ENCODE results near the gene TUBB4B.

Gene TUBB4B

GRCh38 chr9:137240841-137241489 lies at the start of gene TUBB4B:
TSS of gene TUBB4B (plus strand) at chr9:137241287. CDS start at chr9:137241361, 74 bp downstream.
- peak; percentile 80 to 82 for ATAC-seq (replicated peaks)
- no peaks in the 10 kb centered on the region for H3K27me3 Mint-ChIP-seq
- H3K4me1 Mint-ChIP-seq: peaks cover 34 to 70% of the 10 kb centered on the region in 2 donors

GRCh38 chr9:137191691-137192447 lies 49.2 kb upstream of the TUBB4B start:
- DNase-seq: no peak

More at GRCh38 chr9:137240841-137241489, at the start of gene TUBB4B:
- Mint-ChIP-seq H3K9me3 (no peaks in the 10 kb centered on the region), H3K27ac (peak within 1 kb of the TSS; percentile 99), H3K4me3 (peak within 1 kb of the TSS; percentile 87 to 94), H3K36me3 (peaks cover 17 to 30% of the 10 kb centered on the region in 2 donors)
- peak; percentile 99 for DNase-seq

GRCh38 chr9:137192448-137192780 lies 48.7 kb upstream of the TUBB4B start:
- no peak overlapping the region for H3K4me3 Mint-ChIP-seq
- no peak overlapping the region for H3K27ac Mint-ChIP-seq
- no peak for ATAC-seq (replicated peaks)
- H3K9me3 Mint-ChIP-seq: no peaks in the 10 kb centered on the region
- no peaks in the 10 kb centered on the region for H3K27me3 Mint-ChIP-seq
- H3K36me3 Mint-ChIP-seq: peaks cover 7 to 30% of the 10 kb centered on the region in 2 donors
- DNase-seq: no peak
- peaks cover 27 to 49% of the 10 kb centered on the region in 2 donors for H3K4me1 Mint-ChIP-seq

More at GRCh38 chr9:137191691-137192447, 49.2 kb upstream of the TUBB4B start:
- Mint-ChIP-seq H3K4me3 (no peak overlapping the region), H3K9me3 (no peaks in the 10 kb centered on the region), H3K36me3 (peaks cover 7 to 30% of the 10 kb centered on the region in 2 donors), H3K27me3 (no peaks in the 10 kb centered on the region), H3K4me1 (peaks cover 27 to 49% of the 10 kb centered on the region in 2 donors), H3K27ac (peak overlapping the region; percentile 51)
- no peak for ATAC-seq (replicated peaks)

- no peak overlapping the region for H3K4me3 Mint-ChIP-seq
Observed at GRCh38 chr9:137192859-137193258, 48.2 kb upstream of the TUBB4B start.

GRCh38 chr9:137193771-137194170 lies 47.3 kb upstream of the TUBB4B start:
- ATAC-seq (replicated peaks): no peak
- H3K36me3 Mint-ChIP-seq: peaks cover 7 to 24% of the 10 kb centered on the region in 2 donors
- no peak for DNase-seq
- H3K4me1 Mint-ChIP-seq: peaks cover 27 to 51% of the 10 kb centered on the region in 2 donors
- no peak overlapping the region for H3K27ac Mint-ChIP-seq
- H3K4me3 Mint-ChIP-seq: no peak overlapping the region
- H3K9me3 Mint-ChIP-seq: no peaks in the 10 kb centered on the region
- H3K27me3 Mint-ChIP-seq: no peaks in the 10 kb centered on the region

More at GRCh38 chr9:137192859-137193258, 48.2 kb upstream of the TUBB4B start:
- Mint-ChIP-seq H3K27me3 (no peaks in the 10 kb centered on the region), H3K27ac (no peak overlapping the region), H3K36me3 (peaks cover 7 to 27% of the 10 kb centered on the region in 2 donors), H3K4me1 (peaks cover 27 to 48% of the 10 kb centered on the region in 2 donors), H3K9me3 (no peaks in the 10 kb centered on the region)
- DNase-seq (no peak), ATAC-seq (replicated peaks) (no peak)

- H3K27me3 Mint-ChIP-seq: no peaks in the 10 kb centered on the region
- H3K4me3 Mint-ChIP-seq: no peak overlapping the region
- peaks cover 2 to 19% of the 10 kb centered on the region in 2 donors for H3K36me3 Mint-ChIP-seq
- no peak for ATAC-seq (replicated peaks)
- H3K27ac Mint-ChIP-seq: no peak overlapping the region
- H3K4me1 Mint-ChIP-seq: peaks cover 24 to 51% of the 10 kb centered on the region in 2 donors
- H3K9me3 Mint-ChIP-seq: no peaks in the 10 kb centered on the region
- no peak for DNase-seq
Observed at GRCh38 chr9:137194388-137194787, 46.7 kb upstream of the TUBB4B start.

- Mint-ChIP-seq H3K36me3 (peaks cover 2 to 17% of the 10 kb centered on the region in 2 donors), H3K4me1 (peaks cover 25 to 51% of the 10 kb centered on the region in 2 donors), H3K4me3 (no peak overlapping the region), H3K27ac (peak overlapping the region; percentile 60), H3K9me3 (no peaks in the 10 kb centered on the region), H3K27me3 (no peaks in the 10 kb centered on the region)
- no peak for DNase-seq
- no peak for ATAC-seq (replicated peaks)
Observed at GRCh38 chr9:137194909-137195308, 46.2 kb upstream of the TUBB4B start.

- peaks cover 22 to 43% of the 10 kb centered on the region in 2 donors for H3K4me1 Mint-ChIP-seq
- DNase-seq (no peak), ATAC-seq (replicated peaks) (no peak)
- H3K36me3 Mint-ChIP-seq: peaks cover 2 to 14% of the 10 kb centered on the region in 2 donors
- no peaks in the 10 kb centered on the region for H3K9me3 Mint-ChIP-seq
- H3K4me3 Mint-ChIP-seq: no peak overlapping the region
- no peak overlapping the region for H3K27ac Mint-ChIP-seq
- H3K27me3 Mint-ChIP-seq: no peaks in the 10 kb centered on the region
Observed at GRCh38 chr9:137195525-137196220, 45.4 kb upstream of the TUBB4B start.

- H3K27ac Mint-ChIP-seq: no peak overlapping the region
- DNase-seq: no peak
- no peaks in the 10 kb centered on the region for H3K9me3 Mint-ChIP-seq
- peak overlapping the region in 1 of 2 donors; percentile 17 for H3K4me3 Mint-ChIP-seq
- H3K27me3 Mint-ChIP-seq: no peaks in the 10 kb centered on the region
- peaks cover 4 to 9% of the 10 kb centered on the region in 2 donors for H3K36me3 Mint-ChIP-seq
- peaks cover 25 to 52% of the 10 kb centered on the region in 2 donors for H3K4me1 Mint-ChIP-seq
- ATAC-seq (replicated peaks): no peak
Observed at GRCh38 chr9:137198051-137198901, 42.8 kb upstream of the TUBB4B start.

GRCh38 chr9:137198902-137199283 lies 42.2 kb upstream of the TUBB4B start:
- no peak for DNase-seq
- Mint-ChIP-seq H3K27me3 (no peaks in the 10 kb centered on the region), H3K4me3 (peak overlapping the region; percentile 82 to 87), H3K4me1 (peaks cover 23 to 53% of the 10 kb centered on the region in 2 donors), H3K9me3 (no peaks in the 10 kb centered on the region), H3K36me3 (peaks cover 4 to 10% of the 10 kb centered on the region in 2 donors), H3K27ac (no peak overlapping the region)
- no peak for ATAC-seq (replicated peaks)

- ATAC-seq (replicated peaks) (no peak), DNase-seq (no peak)
- Mint-ChIP-seq H3K36me3 (peaks cover 4 to 12% of the 10 kb centered on the region in 2 donors), H3K4me1 (peaks cover 27 to 60% of the 10 kb centered on the region in 2 donors), H3K4me3 (peak overlapping the region; percentile 82 to 87), H3K27ac (no peak overlapping the region), H3K27me3 (no peaks in the 10 kb centered on the region), H3K9me3 (no peaks in the 10 kb centered on the region)
Observed at GRCh38 chr9:137199411-137200121, 41.5 kb upstream of the TUBB4B start.

GRCh38 chr9:137200311-137201204 lies 40.5 kb upstream of the TUBB4B start, which contains the start of gene TPRN:
TSS of gene TPRN (minus strand) at chr9:137200741. CDS start at chr9:137200711, 30 bp downstream.
- ATAC-seq (replicated peaks) (peak; percentile 89 to 95), DNase-seq (peak; percentile 99)
- Mint-ChIP-seq H3K9me3 (no peaks in the 10 kb centered on the region), H3K27me3 (no peaks in the 10 kb centered on the region), H3K4me3 (peak within 1 kb of the TSS; percentile 87 to 92), H3K27ac (peak within 1 kb of the TSS; percentile 93), H3K36me3 (peaks cover 4 to 8% of the 10 kb centered on the region in 2 donors), H3K4me1 (peaks cover 27 to 64% of the 10 kb centered on the region in 2 donors)

Data from stimulated activated naive B cell treated with anti-CD40 and anti-IgM and Interleukin-4, amounts not matched to agents 10 μg/mL and 1 μg/mL and 100 μg/mL, for 72 hours (primary cell).